Muscle layer of duodenum (tissue), 2 donors: ENCODE measurements around the gene ALS2CL.
"Not testable (repeated sequence)": the region's sequence is repeated elsewhere in the genome, so short reads cannot be mapped to it uniquely, and the experiment has no call there.

Experiments used
- H3K27ac ChIP-seq: one replicate; pipeline ENCODE4 v1.7.0; 2013; ENCODE audit warnings: mild to moderate bottlenecking, low read length
- H3K27me3 ChIP-seq: one replicate; pipeline ENCODE4 v1.7.0; 2013; ENCODE audit warnings: low read depth, mild to moderate bottlenecking, control low read depth, low read length
- H3K36me3 ChIP-seq, 2 donors: one replicate each; pipeline ENCODE4 v1.7.0; 2013; ENCODE audit warnings: low read length in 2 of 2, control low read depth in 1 of 2, mild to moderate bottlenecking in 1 of 2; ENCODE audit not compliant: insufficient read depth in 2 of 2, control insufficient read depth in 1 of 2
- H3K4me1 ChIP-seq, 2 donors: one replicate each; pipeline ENCODE4 v1.7.0; 2013; ENCODE audit warnings: low read length in 2 of 2, mild to moderate bottlenecking in 2 of 2, control low read depth in 1 of 2, moderate library complexity in 1 of 2; ENCODE audit not compliant: insufficient read depth in 2 of 2, control insufficient read depth in 1 of 2
- H3K4me3 ChIP-seq, 2 donors: one replicate each; pipeline ENCODE4 v1.7.0; 2013; ENCODE audit warnings: low read length in 2 of 2, low read depth in 1 of 2, mild to moderate bottlenecking in 1 of 2
- H3K9me3 ChIP-seq, 2 donors: one replicate each; pipeline ENCODE4 v1.7.0; 2013; ENCODE audit warnings: low read length in 2 of 2, control low read depth in 1 of 2, mild to moderate bottlenecking in 1 of 2; ENCODE audit not compliant: control insufficient read depth in 1 of 2
- donor health status: healthy.

Gene ALS2CL, protein sequence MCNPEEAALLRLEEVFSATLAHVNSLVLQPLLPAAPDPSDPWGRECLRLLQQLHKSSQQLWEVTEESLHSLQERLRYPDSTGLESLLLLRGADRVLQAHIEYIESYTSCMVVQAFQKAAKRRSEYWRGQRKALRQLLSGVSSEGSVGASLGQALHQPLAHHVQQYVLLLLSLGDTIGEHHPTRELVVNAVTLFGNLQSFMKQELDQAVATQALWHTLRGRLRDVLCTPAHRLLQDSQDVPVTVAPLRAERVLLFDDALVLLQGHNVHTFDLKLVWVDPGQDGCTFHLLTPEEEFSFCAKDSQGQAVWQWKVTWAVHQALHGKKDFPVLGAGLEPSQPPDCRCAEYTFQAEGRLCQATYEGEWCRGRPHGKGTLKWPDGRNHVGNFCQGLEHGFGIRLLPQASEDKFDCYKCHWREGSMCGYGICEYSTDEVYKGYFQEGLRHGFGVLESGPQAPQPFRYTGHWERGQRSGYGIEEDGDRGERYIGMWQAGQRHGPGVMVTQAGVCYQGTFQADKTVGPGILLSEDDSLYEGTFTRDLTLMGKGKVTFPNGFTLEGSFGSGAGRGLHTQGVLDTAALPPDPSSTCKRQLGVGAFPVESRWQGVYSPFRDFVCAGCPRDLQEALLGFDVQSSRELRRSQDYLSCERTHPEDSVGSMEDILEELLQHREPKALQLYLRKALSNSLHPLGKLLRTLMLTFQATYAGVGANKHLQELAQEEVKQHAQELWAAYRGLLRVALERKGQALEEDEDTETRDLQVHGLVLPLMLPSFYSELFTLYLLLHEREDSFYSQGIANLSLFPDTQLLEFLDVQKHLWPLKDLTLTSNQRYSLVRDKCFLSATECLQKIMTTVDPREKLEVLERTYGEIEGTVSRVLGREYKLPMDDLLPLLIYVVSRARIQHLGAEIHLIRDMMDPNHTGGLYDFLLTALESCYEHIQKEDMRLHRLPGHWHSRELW

DNA sequence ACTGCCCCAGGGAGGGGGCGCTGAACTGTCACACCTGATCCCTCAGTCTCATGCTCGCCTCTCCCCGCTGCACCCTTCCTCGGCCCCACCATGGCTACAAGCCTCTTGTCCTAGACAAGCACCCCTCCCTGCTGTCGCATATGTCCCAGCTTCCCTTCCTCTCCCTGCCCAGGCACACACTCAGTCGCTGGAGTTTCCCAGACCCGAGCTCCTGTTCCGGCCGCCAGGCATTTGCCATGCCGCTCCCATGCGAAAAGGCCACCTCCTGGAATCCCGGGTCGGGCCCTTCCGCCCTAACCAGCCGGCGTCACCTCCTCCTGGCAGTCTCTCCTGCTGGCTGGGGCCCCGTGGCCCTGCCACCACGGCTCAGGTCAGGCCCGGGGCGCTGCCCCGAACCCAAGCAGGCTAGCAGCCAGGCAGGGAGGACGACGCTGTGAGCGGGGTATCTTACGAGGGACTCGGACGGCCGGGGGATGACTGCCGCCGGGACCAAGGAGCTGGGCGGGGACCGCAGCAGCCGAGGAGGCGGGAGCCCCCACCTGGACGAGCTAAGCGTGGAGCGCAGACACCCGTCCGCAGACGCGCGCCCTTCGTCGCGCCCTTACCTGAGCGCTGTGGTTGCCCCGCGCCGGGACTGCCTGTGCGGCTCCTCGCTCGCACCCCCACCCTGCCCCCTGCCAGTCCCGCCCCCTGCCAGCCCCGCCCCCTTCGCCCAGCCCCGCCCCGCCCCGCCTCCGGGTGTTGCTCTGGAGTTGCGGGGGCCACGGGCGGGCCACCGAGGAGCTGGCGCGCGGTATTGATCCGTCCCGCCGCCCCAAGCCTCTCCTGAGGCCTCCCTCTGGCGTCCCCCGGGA lies at the start of gene ALS2CL:
Gene ALS2CL (minus strand): TSS at position 642 of the 854 bp plus-strand sequence. CDS start 4,239 bp downstream, outside the sequence.
- H3K4me1 ChIP-seq = peaks cover 16 to 50% of the 10 kb centered on the region in 2 donors
- H3K27ac ChIP-seq = peak within 1 kb of the TSS; percentile 60

DNA sequence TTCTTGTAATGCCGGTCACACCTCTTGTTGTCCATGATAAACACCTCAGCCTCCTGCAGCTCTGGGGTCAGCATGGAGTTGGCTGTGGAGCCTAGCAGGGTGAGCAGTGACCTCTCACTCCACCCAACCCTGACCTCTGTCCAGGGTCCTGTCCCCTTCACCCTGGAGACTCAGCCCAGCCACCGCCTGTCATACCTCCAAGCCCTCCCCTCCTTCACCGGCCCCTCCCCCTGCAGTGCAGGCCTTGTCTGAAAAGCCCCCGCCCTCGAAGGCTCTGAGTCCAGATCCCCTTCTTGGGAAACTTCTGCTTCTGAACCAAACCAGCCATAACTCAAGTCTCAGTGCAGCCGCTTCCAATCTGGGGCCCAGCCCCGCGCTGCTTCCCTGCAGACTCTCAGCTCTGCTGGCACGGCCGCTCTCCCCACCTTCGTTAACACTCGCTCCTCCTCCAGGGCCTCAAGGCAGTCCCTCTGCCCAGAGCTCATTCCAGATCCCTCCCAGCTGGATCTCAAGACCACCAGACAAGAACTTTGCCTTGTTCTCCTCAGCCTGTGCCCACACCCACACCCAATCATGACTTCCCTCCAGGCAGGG lies 49.6 kb upstream of the ALS2CL start:
- Histone ChIP-seq H3K9me3 (peaks cover 0 to 2% of the 10 kb centered on the region in 2 donors), H3K4me3 (no peak overlapping the region), H3K36me3 (no peaks in the 10 kb centered on the region), H3K27me3 (no peaks in the 10 kb centered on the region), H3K27ac (no peak overlapping the region), H3K4me1 (no peaks in the 10 kb centered on the region)

More for the DNA sequence above, at the start of gene ALS2CL:
- Histone ChIP-seq H3K4me3 (peak within 1 kb of the TSS; percentile 70 to 85), H3K9me3 (no peaks in the 10 kb centered on the region), H3K27me3 (no peaks in the 10 kb centered on the region), H3K36me3 (no peaks in the 10 kb centered on the region)

DNA sequence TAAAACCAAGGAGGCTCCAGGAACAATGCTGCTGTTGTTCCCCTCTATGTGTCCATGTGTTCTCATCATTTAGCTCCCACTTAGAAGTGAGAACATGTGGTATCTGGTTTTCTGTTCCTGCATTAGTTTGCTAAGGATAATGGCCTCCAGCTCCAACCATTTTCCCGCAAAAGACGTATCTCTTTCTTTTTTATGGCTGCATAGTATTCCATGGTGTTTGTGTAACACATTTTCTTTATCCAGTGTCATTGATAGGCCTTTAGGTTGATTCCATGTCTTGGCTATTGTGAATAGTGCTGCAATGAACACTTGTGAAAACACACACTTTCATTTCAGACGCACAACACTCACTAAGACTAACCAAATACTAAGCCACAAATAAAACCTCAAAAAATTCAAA lies 46.1 kb upstream of the ALS2CL start:
- H3K9me3 ChIP-seq, H3K4me3 ChIP-seq, H3K27ac ChIP-seq, H3K36me3 ChIP-seq, H3K27me3 ChIP-seq, H3K4me1 ChIP-seq: not testable (repeated sequence)

DNA sequence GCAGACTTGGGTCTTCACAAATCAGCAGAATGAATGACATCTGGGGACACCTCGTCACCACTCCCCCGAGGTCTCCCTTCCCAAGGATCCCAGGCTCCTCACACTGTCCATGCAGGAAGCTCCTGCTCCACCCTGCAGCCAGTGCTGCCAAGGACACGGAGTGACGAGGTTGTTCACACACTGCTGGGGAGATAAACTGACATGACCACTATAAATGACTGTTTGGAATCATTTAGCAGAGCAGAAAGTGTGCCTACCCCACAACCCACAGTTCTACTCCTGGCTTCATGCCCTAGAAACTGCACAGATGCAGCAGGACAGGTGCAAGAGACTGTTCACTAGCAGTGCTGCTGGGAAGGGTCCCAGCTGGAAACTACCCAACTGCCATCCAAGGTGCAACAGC lies 43.9 kb upstream of the ALS2CL start:
- H3K4me1 ChIP-seq = no peaks in the 10 kb centered on the region
- H3K4me3 ChIP-seq = no peak overlapping the region
- H3K27me3 ChIP-seq = no peaks in the 10 kb centered on the region
- no peak overlapping the region for H3K27ac ChIP-seq
- peaks cover 0 to 2% of the 10 kb centered on the region in 2 donors for H3K9me3 ChIP-seq
- H3K36me3 ChIP-seq = no peaks in the 10 kb centered on the region

DNA sequence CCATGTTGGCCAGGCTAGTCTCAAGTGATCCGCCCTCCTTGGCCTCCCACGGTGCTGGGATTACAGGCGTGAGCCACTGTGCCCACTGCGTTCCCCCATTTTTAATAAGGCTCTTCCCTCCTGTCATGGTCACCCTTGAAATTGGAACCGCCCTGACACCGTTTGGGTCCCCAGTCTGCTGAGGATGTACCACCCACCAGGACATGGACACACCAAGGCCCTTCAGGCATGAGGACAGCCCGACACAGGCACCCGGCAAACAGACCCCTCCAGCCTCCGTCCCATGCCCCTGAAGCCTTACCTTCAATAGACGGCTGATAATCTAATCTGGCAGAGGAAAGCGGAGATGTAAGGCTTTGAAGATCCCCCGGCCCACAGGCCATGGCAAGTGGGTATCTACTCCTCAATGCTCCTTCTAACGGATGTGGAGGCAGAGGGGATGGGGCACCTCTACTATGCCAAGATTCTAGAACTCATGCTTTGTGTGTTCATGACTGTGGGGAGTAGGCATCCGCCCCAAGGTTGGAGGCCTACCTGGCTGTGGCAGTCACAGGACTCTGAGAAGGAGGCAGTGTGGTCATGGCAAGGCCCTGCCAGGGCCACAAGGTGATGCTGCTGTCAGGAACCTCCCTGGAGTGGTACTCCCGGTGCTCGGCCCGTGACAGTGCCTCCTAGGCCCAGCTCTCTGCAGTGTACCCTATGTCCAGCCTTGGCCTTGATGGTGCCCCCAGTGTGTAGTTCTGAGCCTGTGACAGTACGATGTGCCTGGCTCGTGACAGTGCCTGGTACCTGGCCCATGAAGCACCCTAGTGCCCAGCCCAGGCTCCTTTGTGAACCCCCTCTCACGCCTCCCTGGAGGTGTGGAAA lies 42.8 kb upstream of the ALS2CL start:
- H3K4me1 ChIP-seq = no peaks in the 10 kb centered on the region
- H3K4me3 ChIP-seq = no peak overlapping the region
- H3K27ac ChIP-seq = no peak overlapping the region
- H3K9me3 ChIP-seq = peaks cover 0 to 2% of the 10 kb centered on the region in 2 donors
- no peaks in the 10 kb centered on the region for H3K36me3 ChIP-seq
- no peaks in the 10 kb centered on the region for H3K27me3 ChIP-seq

DNA sequence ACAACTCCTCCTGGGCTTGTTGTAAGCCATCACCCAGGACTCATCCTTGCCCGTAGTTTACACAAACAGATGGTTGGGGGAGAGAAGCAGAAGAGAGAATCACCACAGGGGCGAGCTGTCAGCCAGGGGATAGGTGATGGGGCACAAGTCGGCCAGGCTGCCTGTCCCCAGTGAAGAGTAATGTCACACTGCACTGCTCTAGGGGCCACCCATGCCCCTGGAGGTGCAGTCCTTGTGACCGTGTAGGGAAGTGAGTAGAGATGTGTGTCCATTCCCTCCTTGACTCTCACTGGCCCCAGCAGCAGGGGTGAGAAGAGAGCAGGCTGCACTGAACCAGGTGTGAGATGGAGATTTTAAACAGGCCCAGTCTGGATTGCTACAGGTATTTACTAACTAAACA lies 41.3 kb upstream of the ALS2CL start:
- Histone ChIP-seq H3K4me1 (no peaks in the 10 kb centered on the region), H3K27ac (no peak overlapping the region), H3K4me3 (no peak overlapping the region), H3K27me3 (no peaks in the 10 kb centered on the region), H3K36me3 (no peaks in the 10 kb centered on the region), H3K9me3 (peaks cover 0 to 2% of the 10 kb centered on the region in 2 donors)

DNA sequence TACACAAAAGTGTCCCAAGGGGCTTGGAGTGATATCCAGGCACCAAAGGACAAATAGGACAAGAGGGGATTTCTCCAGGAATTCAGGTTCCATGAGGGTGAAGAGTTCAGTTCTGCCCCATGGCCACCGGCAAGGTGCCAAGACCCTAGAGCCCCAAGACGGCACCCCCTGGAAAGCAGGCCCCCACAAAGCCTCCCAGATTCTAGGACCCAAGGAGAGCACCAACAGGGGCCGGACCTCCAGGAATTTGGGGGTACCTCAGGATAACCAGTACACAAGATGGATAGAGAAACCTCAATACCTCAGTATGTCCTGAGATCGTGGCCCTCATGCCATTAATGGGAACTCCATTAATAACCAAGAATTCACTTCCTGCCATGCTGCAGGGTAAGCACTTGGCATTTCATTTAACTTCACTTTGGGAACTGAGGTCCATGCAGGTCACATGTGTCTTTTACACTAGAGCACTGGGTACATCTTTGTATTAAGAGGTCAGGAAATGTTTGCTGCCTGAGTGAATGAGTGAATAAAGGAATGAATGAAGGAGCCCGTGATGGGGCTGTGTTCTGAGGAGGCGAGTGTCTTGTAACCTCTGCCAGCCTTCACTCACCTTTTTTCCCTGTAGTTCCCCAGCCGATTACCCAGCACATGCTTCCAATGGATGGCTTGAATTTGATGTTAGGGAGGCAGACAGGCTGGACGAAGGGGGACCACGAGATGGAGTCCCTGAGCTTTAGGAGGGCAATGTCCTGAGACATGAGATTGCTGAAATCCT lies 39.7 kb upstream of the ALS2CL start:
- Histone ChIP-seq H3K9me3 (no peaks in the 10 kb centered on the region), H3K4me1 (no peaks in the 10 kb centered on the region), H3K36me3 (no peaks in the 10 kb centered on the region), H3K4me3 (no peak overlapping the region), H3K27ac (no peak overlapping the region), H3K27me3 (no peaks in the 10 kb centered on the region)

DNA sequence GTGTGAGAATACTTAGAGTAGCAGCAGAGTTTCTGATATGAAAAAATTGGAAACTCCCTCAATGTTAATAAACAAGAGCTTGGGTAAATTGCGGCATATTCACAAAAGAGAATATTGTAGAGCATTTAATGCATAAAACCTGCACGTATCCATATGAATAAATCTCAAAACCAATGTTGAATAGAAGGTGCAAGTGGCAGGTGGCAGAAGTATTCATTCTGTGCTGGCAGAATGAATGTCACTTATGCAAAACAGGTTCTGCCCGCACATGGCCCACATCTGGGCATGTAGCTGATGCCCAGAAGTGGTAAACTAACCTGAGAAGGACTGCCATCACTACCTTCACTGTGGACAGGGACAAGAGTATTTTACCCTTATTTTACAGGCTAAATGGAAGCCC lies 38.3 kb upstream of the ALS2CL start:
- H3K9me3 ChIP-seq = no peaks in the 10 kb centered on the region
- H3K4me1 ChIP-seq = no peaks in the 10 kb centered on the region

DNA sequence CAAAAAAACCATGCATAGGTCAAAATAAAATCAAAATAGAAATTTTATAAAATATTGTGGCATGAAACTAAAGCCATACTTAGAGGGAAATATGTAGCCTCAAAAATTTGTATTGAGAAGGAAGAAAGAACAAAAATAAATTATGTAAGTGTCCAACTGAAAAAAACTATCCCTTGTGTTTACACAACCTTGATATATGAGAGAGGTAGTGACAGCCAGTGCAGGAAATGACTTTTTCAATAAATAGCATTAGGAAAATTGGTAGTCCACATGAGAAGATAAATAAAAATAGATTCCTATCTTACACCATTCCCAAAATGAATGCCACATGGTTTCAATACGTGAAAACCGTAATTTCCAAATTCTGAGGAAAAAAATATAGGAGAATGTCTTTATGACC lies 37.3 kb upstream of the ALS2CL start:
- H3K4me1 ChIP-seq = no peaks in the 10 kb centered on the region
- H3K27ac ChIP-seq = no peak overlapping the region
- H3K4me3 ChIP-seq = no peak overlapping the region
- H3K36me3 ChIP-seq = no peaks in the 10 kb centered on the region
- no peaks in the 10 kb centered on the region for H3K27me3 ChIP-seq
- no peaks in the 10 kb centered on the region for H3K9me3 ChIP-seq

More for the DNA sequence above, 38.3 kb upstream of the ALS2CL start:
- Histone ChIP-seq H3K36me3 (no peaks in the 10 kb centered on the region), H3K27ac (no peak overlapping the region), H3K4me3 (no peak overlapping the region), H3K27me3 (no peaks in the 10 kb centered on the region)
